CD4-positive, alpha-beta T cell treated with Interleukin-6 for 4 hours (primary cell): ENCODE data around the gene TNFRSF8.
A peak's percentile ranks its signal among the peaks of the same experiment; 100 is the strongest.

Experiments used
- DNase-seq: peaks from one replicate; pipeline ENCODE4 v3.0.0-alpha.2; 2020; ENCODE audit warnings: mixed read lengths

The TNFRSF8 gene

GRCh38 chr1:12064073-12064969, 1.2 kb downstream of the TNFRSF8 start:
- no peak for DNase-seq

GRCh38 chr1:12065872-12066271, 2.8 kb downstream of the TNFRSF8 start:
- no peak for DNase-seq

GRCh38 chr1:12067900-12068821, 5.1 kb downstream of the TNFRSF8 start:
- DNase-seq = peak; percentile 13

GRCh38 chr1:12069623-12070244, 6.6 kb downstream of the TNFRSF8 start:
- DNase-seq = no peak

GRCh38 chr1:12071892-12072291, 8.8 kb downstream of the TNFRSF8 start:
- DNase-seq = no peak

GRCh38 chr1:12072741-12073140, 9.6 kb downstream of the TNFRSF8 start:
- no peak for DNase-seq

- DNase-seq = no peak
These were observed 10.7 kb downstream of the TNFRSF8 start for GRCh38 chr1:12073796-12074195.

- DNase-seq = no peak
These were observed 12.4 kb downstream of the TNFRSF8 start for GRCh38 chr1:12075195-12076114.

GRCh38 chr1:12076425-12077005, 13.4 kb downstream of the TNFRSF8 start:
- DNase-seq = no peak

- DNase-seq = no peak
These were observed 15.5 kb downstream of the TNFRSF8 start for GRCh38 chr1:12078575-12078937.

- peak; percentile 30 for DNase-seq
These were observed 16.1 kb downstream of the TNFRSF8 start for GRCh38 chr1:12078938-12079861.

- no peak for DNase-seq
These were observed 17.1 kb downstream of the TNFRSF8 start for GRCh38 chr1:12080156-12080555.

- DNase-seq = no peak
These were observed 17.9 kb downstream of the TNFRSF8 start for GRCh38 chr1:12080773-12081556.

GRCh38 chr1:12081648-12082396, 18.7 kb downstream of the TNFRSF8 start:
- DNase-seq = no peak

- no peak for DNase-seq
These were observed 19.9 kb downstream of the TNFRSF8 start for GRCh38 chr1:12082988-12083387.

- no peak for DNase-seq
These were observed 20.7 kb downstream of the TNFRSF8 start for GRCh38 chr1:12083766-12084165.

- no peak for DNase-seq
These were observed 22.6 kb downstream of the TNFRSF8 start for GRCh38 chr1:12085643-12086260.

GRCh38 chr1:12087797-12088314, 24.8 kb downstream of the TNFRSF8 start:
- peak; percentile 44 for DNase-seq
